Testis (tissue), 3 donors: ENCODE results near the gene PRELID3B. TPM values are rescaled to one million over a fixed set of nuclear protein-coding genes. Genes with fewer than 3 reads are reported as not detected.
A peak's percentile ranks its signal among the peaks of the same experiment; 100 is the strongest.

Source experiments
- DNase-seq: peaks from one replicate; pipeline ENCODE4 v3.0.0-alpha.2; 2019
- H3K27ac ChIP-seq, 2 donors: fragments of 200-600 bp; sonication (generic); one replicate each; pipeline ENCODE4 v1.5.1; 2019
- H3K27me3 ChIP-seq: fragments of 200-600 bp; sonication (generic); one replicate; pipeline ENCODE4 v1.5.1; 2019
- H3K36me3 ChIP-seq: fragments of 200-600 bp; sonication (generic); one replicate; pipeline ENCODE4 v1.5.1; 2017; ENCODE audit warnings: low read depth; ENCODE audit errors: missing control alignments
- H3K4me1 ChIP-seq: fragments of 200-600 bp; sonication (generic); one replicate; pipeline ENCODE4 v1.5.1; 2019
- H3K4me3 ChIP-seq, 2 donors: fragments of 200-600 bp; sonication (generic); one replicate each; pipeline ENCODE4 v1.5.1; 2017 to 2019
- H3K9me3 ChIP-seq: fragments of 200-600 bp; sonication (generic); one replicate; pipeline ENCODE4 v1.5.1; 2017
- POLR2A ChIP-seq: fragments of 450-650 bp; IDR thresholded peaks from one replicate; pipeline ENCODE4 v1.6.1; 2017; ENCODE audit warnings: antibody characterized with exemption, mild to moderate bottlenecking, moderate library complexity
- WGBS, 2 donors: methylation state at CpG; one replicate each; pipeline ENCODE4 v1.1.5; 2018; 5-methylcytosine and 5-hydroxymethylcytosine counted together
- intact Hi-C: fragments of 100-400 bp; cut with DNase I; formaldehyde crosslinking; loops from one replicate; pipeline ENCODE4 v1.15.1; 2023; ENCODE audit warnings: low total_unique reads
- polyA plus RNA-seq: library from polyadenylated mRNA; stranded (reverse); fragments of 350-450 nt; fragmentation: Illumina TruSeq; extraction: RNeasy Lipid Tissue Mini Kit (QIAGEN cat#74804); gene quantifications from one replicate; pipeline ENCODE4 v1.2.3, GENCODE V29; 2014; ENCODE audit warnings: low read depth, low replicate concordance; ENCODE audit not compliant: insufficient read depth
- total RNA-seq, 2 donors: library from RNA; depleted of rRNA; stranded (reverse); fragments of >200 nt; gene quantifications; one replicate each; pipeline ENCODE4 v1.2.3, GENCODE V29; 2016
- TF ChIP-seq, protein P1 (sequence below), 3 experiments: fragments of 450-650 bp in 2 of 3; fragments of 200-600 bp in 1 of 3; sonication (generic) in 1 of 3; IDR thresholded peaks; one replicate each; pipeline ENCODE4 v1.5.1; 2016 to 2019; ENCODE audit warnings: antibody characterized with exemption in 3 of 3, mild to moderate bottlenecking in 2 of 3, moderate library complexity in 1 of 3

The PRELID3B gene
- total and polyA plus RNA-seq, 3 donors from 2014 or later: 29.1 to 54.3 (median 35.3) TPM

DNA sequence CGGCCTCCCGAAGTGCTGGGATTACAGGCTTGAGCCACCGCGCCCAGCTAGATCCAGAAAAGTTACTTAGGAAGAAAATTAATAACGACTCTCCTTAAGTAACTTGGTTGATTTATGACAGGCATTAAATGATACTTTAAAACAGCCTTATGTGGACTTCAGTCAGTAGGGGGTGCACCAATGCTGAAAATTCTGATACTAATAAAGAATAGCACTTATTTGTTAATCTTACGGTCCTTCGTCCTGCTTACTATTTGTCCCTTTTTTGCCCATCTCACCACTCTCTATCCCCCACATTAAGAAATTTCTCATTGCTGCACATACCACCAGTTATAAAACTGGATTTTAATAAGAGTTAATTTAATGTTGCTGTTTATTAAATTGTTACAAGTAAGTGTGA is 12.7 kb upstream of the PRELID3B start:
- no peak for TF ChIP-seq POLR2A
- TF ChIP-seq, protein P1, sequence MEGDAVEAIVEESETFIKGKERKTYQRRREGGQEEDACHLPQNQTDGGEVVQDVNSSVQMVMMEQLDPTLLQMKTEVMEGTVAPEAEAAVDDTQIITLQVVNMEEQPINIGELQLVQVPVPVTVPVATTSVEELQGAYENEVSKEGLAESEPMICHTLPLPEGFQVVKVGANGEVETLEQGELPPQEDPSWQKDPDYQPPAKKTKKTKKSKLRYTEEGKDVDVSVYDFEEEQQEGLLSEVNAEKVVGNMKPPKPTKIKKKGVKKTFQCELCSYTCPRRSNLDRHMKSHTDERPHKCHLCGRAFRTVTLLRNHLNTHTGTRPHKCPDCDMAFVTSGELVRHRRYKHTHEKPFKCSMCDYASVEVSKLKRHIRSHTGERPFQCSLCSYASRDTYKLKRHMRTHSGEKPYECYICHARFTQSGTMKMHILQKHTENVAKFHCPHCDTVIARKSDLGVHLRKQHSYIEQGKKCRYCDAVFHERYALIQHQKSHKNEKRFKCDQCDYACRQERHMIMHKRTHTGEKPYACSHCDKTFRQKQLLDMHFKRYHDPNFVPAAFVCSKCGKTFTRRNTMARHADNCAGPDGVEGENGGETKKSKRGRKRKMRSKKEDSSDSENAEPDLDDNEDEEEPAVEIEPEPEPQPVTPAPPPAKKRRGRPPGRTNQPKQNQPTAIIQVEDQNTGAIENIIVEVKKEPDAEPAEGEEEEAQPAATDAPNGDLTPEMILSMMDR (IDR thresholded peaks at IDR 0.05): peak in 1 of 3 experiments; percentile 16
- DNase-seq: peak; percentile 42
- Histone ChIP-seq H3K4me3 (no peak overlapping the region), H3K4me1 (no peaks in the 10 kb centered on the region), H3K27ac (no peak overlapping the region), H3K36me3 (no peaks in the 10 kb centered on the region), H3K27me3 (no peaks in the 10 kb centered on the region), H3K9me3 (no peaks in the 10 kb centered on the region)
- WGBS, 2 donors: 16 to 40% methylated on average over 7 of the region's 7 CpGs
- intact Hi-C loops: no loop called here

DNA sequence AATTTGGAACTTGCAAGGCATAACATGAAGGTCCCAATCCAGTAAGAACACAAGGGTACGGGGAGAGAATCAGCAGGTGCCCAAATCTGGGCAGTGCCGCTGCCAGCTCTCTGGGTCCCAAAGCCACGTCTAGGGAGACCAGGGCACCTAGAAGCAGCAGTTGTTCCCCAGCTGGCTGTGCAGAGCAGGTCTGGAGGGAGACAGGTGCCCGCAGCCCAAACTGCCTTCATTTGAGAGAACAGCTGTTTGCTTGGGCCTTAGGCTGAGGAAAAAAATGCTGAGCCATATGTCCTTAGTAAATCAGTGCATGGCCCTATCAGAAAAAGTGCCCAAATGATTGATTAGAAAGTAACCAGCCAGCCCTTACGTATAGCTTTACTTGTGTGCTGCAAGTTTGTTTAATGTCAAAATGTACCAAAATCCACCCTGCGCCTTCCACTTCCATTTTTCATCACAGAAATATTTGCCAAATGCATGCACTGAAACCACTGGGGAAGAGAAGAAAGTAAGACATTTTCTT is 9.1 kb upstream of the PRELID3B start:
- no peak for DNase-seq
- Histone ChIP-seq H3K4me3 (no peak overlapping the region), H3K4me1 (no peaks in the 10 kb centered on the region), H3K36me3 (no peaks in the 10 kb centered on the region), H3K27ac (no peak overlapping the region), H3K27me3 (no peaks in the 10 kb centered on the region), H3K9me3 (no peaks in the 10 kb centered on the region)
- 68 to 87% methylated on average over 6 of the region's 6 CpGs for WGBS, 2 donors
- TF ChIP-seq, protein P1 (IDR thresholded peaks at IDR 0.05): no peak
- no peak for TF ChIP-seq POLR2A
- intact Hi-C loops: no loop called here

DNA sequence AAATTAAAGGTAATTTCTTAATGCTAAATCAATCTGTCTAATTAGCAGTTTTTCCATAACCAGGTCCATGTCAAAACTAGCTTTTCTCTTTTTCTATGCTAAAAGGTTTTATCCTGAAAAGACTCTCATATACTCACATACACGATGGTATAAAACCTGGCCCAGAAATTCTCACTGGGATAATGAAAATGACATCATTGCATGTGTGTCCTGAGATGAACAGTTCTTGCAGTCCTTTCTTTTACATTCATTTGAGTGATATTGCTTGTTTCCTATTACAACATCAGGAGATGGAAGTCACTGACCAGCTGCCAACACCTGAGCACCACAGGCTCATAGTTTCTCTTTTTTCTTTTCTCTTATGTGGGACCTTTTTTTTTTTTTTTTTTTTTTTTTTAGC is 7.9 kb upstream of the PRELID3B start:
- no peaks in the 10 kb centered on the region for H3K36me3 ChIP-seq
- H3K9me3 ChIP-seq: no peaks in the 10 kb centered on the region
- no peaks in the 10 kb centered on the region for H3K27me3 ChIP-seq
- no peaks in the 10 kb centered on the region for H3K4me1 ChIP-seq
- 74 to 86% methylated on average over 1 of the region's 1 CpG for WGBS, 2 donors
- H3K4me3 ChIP-seq: no peak overlapping the region
- intact Hi-C loops: no loop called here
- TF ChIP-seq, protein P1 (IDR thresholded peaks at IDR 0.05): no peak
- TF ChIP-seq POLR2A: no peak
- H3K27ac ChIP-seq: no peak overlapping the region
- DNase-seq: no peak

DNA sequence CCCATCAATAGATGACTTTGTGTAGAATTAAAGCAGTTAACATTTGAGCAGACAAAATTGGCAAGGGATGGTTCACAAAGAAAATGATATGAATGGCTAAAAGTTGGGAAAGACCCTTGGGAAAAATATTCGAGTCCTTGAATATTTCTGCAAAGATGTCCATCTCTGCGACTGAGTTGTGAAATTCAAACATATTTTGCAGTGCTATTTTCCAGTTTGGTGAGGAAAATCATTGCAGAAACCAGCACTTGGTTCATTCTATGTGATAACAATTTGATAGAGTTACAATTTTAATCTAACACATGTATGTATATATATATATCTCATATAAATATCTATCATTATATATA is 6.1 kb upstream of the PRELID3B start:
- no peak overlapping the region for H3K4me3 ChIP-seq
- TF ChIP-seq, protein P1 (IDR thresholded peaks at IDR 0.05): no peak
- no peak for TF ChIP-seq POLR2A
- H3K9me3 ChIP-seq: no peaks in the 10 kb centered on the region
- intact Hi-C loops: no loop called here
- WGBS, 2 donors: 74 to 75% methylated on average over 2 of the region's 2 CpGs
- H3K4me1 ChIP-seq: no peaks in the 10 kb centered on the region
- H3K36me3 ChIP-seq: no peaks in the 10 kb centered on the region
- no peaks in the 10 kb centered on the region for H3K27me3 ChIP-seq
- no peak overlapping the region for H3K27ac ChIP-seq
- DNase-seq: no peak

DNA sequence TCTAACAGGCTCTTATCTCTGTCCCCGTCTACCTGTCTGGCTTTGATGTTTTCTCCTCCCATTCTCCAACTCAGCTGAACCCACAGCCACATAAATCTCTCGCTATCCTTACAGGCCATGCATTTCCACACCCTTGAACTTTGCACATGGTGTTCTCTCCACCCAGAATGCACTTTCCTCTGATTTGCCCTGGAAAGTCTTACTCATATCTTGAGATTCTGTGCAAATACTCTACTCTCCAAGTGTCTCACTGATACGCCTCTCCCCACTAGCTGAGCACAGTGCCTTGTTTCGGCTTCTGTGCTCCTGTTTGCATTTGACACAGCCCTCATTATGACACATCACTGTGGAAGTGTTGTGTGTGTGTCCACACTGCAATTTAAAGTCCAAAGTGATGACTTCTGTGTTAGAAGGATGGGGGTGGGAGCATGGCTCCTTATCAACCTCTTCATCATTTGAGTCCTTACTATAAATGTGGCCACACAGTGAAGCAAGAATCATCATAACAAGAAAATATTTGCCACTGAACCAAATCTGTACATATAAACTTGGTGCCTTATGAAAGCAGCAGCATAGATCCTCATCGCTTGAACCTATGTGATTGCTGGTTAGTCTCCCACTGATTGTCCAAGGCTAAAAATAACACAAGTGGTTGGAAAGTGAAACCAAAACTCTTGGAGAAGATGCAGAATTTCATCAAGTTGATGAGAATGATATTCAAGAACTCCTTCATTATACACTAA is 5.5 kb upstream of the PRELID3B start:
- intact Hi-C loops: no loop called here
- no peak for DNase-seq
- Histone ChIP-seq H3K27ac (no peak overlapping the region), H3K27me3 (no peaks in the 10 kb centered on the region), H3K9me3 (no peaks in the 10 kb centered on the region), H3K4me3 (no peak overlapping the region), H3K4me1 (peaks cover 3% of the 10 kb centered on the region), H3K36me3 (no peaks in the 10 kb centered on the region)
- WGBS, 2 donors: 78 to 79% methylated on average over 5 of the region's 5 CpGs
- TF ChIP-seq, protein P1 (IDR thresholded peaks at IDR 0.05): no peak
- no peak for TF ChIP-seq POLR2A
